HFFc6 (cell line): ENCODE data around the gene AIFM3. TPM values are rescaled to one million over a fixed set of nuclear protein-coding genes. Genes with fewer than 3 reads are reported as not detected.

ENCODE experiments used
- DNase-seq: peaks from one replicate; pipeline ENCODE4 v3.0.0-alpha.2; 2018
- H3K27ac Mint-ChIP-seq: 2 replicates; pipeline ENCODE4 v1.8.0; 2020; ENCODE audit warnings: mild to moderate bottlenecking, mixed read lengths
- H3K27me3 Mint-ChIP-seq: 2 replicates; pipeline ENCODE4 v1.8.0; 2021; ENCODE audit warnings: mild to moderate bottlenecking, moderate library complexity, mixed read lengths; ENCODE audit not compliant: insufficient read depth
- H3K36me3 Mint-ChIP-seq: 2 replicates; pipeline ENCODE4 v1.8.0; 2021; ENCODE audit warnings: low read depth, mixed read lengths
- H3K4me1 Mint-ChIP-seq: 2 replicates; pipeline ENCODE4 v1.8.0; 2020; ENCODE audit warnings: low read depth, mixed read lengths
- H3K4me3 Mint-ChIP-seq: 2 replicates; pipeline ENCODE4 v1.8.0; 2020; ENCODE audit warnings: mild to moderate bottlenecking, moderate library complexity, mixed read lengths
- H3K9me3 Mint-ChIP-seq: 2 replicates; pipeline ENCODE4 v1.8.0; 2020; ENCODE audit warnings: mild to moderate bottlenecking, mixed read lengths
- total RNA-seq, 6 experiments: library from RNA; stranded (reverse); fragmentation: NEBNext Ultra II Directional; extraction: Animal tissue kit (Norgen Biotek cat#: 25700); gene quantifications; 2 replicates in 1 of 6; 3 replicates in 5 of 6; pipeline ENCODE4 v1.2.3, GENCODE V29; 2021
- TF ChIP-seq, protein P1 (sequence below): fragments of 200-600 bp; sonication (generic); IDR thresholded peaks from 2 replicates; pipeline ENCODE4 v1.5.0; 2021; ENCODE audit warnings: antibody characterized with exemption, mild to moderate bottlenecking

AIFM3 gene
- total RNA-seq, 6 experiments from 2014 or later: 0.15 to 0.51 (median 0.31) TPM; not detected in 3

GRCh38 chr22:21022507-21022906 is 55.5 kb downstream of the AIFM3 start:
- Mint-ChIP-seq H3K9me3 (no peaks in the 10 kb centered on the region), H3K4me1 (peaks cover 9% of the 10 kb centered on the region), H3K27ac (no peak overlapping the region), H3K27me3 (peaks cover 7% of the 10 kb centered on the region), H3K4me3 (no peak overlapping the region), H3K36me3 (no peaks in the 10 kb centered on the region)
- no peak for DNase-seq
- TF ChIP-seq, protein P1, sequence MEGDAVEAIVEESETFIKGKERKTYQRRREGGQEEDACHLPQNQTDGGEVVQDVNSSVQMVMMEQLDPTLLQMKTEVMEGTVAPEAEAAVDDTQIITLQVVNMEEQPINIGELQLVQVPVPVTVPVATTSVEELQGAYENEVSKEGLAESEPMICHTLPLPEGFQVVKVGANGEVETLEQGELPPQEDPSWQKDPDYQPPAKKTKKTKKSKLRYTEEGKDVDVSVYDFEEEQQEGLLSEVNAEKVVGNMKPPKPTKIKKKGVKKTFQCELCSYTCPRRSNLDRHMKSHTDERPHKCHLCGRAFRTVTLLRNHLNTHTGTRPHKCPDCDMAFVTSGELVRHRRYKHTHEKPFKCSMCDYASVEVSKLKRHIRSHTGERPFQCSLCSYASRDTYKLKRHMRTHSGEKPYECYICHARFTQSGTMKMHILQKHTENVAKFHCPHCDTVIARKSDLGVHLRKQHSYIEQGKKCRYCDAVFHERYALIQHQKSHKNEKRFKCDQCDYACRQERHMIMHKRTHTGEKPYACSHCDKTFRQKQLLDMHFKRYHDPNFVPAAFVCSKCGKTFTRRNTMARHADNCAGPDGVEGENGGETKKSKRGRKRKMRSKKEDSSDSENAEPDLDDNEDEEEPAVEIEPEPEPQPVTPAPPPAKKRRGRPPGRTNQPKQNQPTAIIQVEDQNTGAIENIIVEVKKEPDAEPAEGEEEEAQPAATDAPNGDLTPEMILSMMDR: no peak

GRCh38 chr22:21022955-21023614 is 56.0 kb downstream of the AIFM3 start:
- Mint-ChIP-seq H3K4me3 (no peak overlapping the region), H3K9me3 (no peaks in the 10 kb centered on the region), H3K36me3 (no peaks in the 10 kb centered on the region), H3K27me3 (peaks cover 7% of the 10 kb centered on the region), H3K4me1 (peaks cover 12% of the 10 kb centered on the region), H3K27ac (no peak overlapping the region)
- no peak for DNase-seq
- TF ChIP-seq, protein P1: peak; percentile 37; the same call in 1 of the 2 replicates

GRCh38 chr22:21025266-21025665 is 58.2 kb downstream of the AIFM3 start:
- TF ChIP-seq, protein P1: no peak
- DNase-seq: no peak
- Mint-ChIP-seq H3K4me3 (no peak overlapping the region), H3K9me3 (no peaks in the 10 kb centered on the region), H3K4me1 (peaks cover 12% of the 10 kb centered on the region), H3K36me3 (no peaks in the 10 kb centered on the region), H3K27ac (no peak overlapping the region), H3K27me3 (peaks cover 3% of the 10 kb centered on the region)

- DNase-seq: no peak
Observed at GRCh38 chr22:21025763-21026755, 59.0 kb downstream of the AIFM3 start.

More at GRCh38 chr22:21025763-21026755, 59.0 kb downstream of the AIFM3 start:
- Mint-ChIP-seq H3K4me3 (no peak overlapping the region), H3K9me3 (no peaks in the 10 kb centered on the region), H3K36me3 (no peaks in the 10 kb centered on the region), H3K27me3 (peaks cover 5% of the 10 kb centered on the region), H3K4me1 (peaks cover 12% of the 10 kb centered on the region), H3K27ac (no peak overlapping the region)
- TF ChIP-seq, protein P1: no peak
